EL (cell line): ENCODE data around the gene WBP2NL.
A peak's percentile ranks its signal among the peaks of the same experiment; 100 is the strongest.
"Not testable (repeated sequence)": the region's sequence is repeated elsewhere in the genome, so short reads cannot be mapped to it uniquely, and the experiment has no call there.

Experiments used
- DNase-seq: peaks from one replicate; pipeline ENCODE4 v3.0.0-alpha.2; 2016

WBP2NL gene

DNA sequence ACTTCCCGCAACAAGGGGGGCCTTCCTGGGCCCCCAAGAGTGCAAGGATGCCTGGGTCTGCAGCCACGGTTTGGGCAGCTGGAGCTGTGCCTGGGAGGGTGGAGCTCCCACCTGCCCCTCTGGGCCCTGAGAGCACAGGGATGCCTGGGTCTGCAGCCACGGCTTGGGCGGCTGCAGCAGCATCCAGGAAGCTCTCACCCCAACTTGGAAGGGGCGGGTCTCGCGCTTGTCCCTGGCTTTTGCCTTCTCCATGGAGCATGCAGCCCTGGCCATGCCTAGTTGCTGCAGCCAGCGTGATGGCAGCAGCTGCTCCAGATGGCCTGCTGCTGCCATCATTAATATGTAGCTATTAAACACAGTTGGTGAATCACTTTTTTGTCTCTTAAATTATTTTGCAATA is 36.7 kb downstream of the WBP2NL start:
- no peak for DNase-seq

- DNase-seq: peak; percentile 58
Measured at GRCh38 chr22:42039271-42039670, 40.7 kb downstream of the WBP2NL start.

DNA sequence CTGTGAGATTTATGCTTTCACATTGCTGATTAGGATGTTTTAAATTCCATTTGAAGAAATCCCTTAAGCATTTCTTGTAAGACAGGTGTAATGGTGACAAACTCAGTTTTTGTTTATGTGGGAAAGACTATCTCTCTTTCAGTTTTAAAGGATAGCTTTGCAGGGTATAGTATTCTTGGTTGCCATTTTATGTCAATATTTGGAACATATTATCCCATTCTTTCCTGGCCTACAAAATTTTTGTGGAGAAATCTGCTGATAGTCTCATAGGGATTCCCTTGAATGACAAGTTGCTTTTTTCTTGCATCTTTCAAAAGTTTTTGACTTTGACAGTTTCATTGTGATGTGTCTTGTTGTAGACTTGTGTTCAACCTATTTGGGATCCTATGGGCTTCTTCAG is 43.2 kb downstream of the WBP2NL start:
- DNase-seq: no peak

GRCh38 chr22:42050641-42051180 is 52.1 kb downstream of the WBP2NL start:
- DNase-seq: no peak

DNA sequence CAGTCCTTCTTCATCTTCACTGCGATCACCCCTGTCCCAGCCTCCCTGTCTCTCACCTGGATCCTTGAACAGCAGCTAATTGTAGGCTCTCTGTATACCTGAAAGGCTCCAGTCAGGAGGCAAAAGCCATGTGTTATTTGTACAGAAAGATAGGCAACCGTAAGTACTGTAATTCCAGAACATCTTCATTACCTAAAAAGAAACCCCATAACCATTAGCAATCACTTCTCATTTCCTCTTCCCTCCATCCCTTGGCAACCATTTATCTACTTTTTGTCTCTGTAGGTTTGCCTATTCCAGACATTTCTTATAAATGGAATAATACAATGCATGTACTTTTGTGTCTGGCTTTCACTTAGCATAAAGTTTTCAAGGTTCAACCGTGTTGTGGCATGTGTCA is 54.2 kb downstream of the WBP2NL start:
- no peak for DNase-seq

DNA sequence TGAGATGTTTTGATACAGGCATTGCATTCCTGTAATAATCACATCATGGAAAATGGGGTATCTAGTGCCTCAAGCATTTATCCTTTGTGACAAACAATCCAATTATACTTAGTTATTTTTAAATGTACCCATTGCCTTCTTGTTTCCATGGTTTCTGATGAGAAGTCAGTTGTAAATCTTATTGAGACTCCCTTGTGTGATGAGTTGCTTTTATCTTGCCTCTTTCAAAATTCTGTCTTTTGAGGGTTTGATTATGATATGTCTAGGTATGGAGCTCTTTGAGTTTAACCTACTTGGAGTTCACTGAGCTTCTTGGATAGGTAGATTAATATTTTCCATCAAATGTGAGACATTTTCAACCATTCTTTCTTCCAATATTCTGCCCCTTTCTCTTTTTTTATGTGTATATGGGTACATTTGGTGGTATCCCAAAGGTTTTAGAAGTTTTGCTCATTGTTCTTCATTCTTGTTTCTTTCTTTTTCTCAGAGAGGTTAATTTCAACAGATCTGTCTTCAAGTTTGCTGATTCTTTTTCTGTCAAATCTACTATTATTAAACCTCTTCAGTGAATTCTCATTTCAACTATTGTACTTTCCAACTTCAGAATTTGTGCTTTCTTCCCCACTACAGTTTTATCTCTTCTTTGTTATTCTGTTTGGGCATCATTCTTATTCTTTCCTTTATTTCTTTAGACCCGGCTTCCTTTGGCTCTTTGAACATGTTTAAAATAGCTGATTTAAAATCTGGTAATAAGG is 58.3 kb downstream of the WBP2NL start:
- no peak for DNase-seq

GRCh38 chr22:42060489-42060888 is 61.9 kb downstream of the WBP2NL start:
- no peak for DNase-seq

GRCh38 chr22:42061041-42061440 is 62.5 kb downstream of the WBP2NL start:
- no peak for DNase-seq

GRCh38 chr22:42062506-42063170 is 64.0 kb downstream of the WBP2NL start:
- no peak for DNase-seq

GRCh38 chr22:42064629-42065028 is 66.0 kb downstream of the WBP2NL start:
- no peak for DNase-seq

- DNase-seq: no peak
Measured at GRCh38 chr22:42065438-42066125, 67.0 kb downstream of the WBP2NL start.

DNA sequence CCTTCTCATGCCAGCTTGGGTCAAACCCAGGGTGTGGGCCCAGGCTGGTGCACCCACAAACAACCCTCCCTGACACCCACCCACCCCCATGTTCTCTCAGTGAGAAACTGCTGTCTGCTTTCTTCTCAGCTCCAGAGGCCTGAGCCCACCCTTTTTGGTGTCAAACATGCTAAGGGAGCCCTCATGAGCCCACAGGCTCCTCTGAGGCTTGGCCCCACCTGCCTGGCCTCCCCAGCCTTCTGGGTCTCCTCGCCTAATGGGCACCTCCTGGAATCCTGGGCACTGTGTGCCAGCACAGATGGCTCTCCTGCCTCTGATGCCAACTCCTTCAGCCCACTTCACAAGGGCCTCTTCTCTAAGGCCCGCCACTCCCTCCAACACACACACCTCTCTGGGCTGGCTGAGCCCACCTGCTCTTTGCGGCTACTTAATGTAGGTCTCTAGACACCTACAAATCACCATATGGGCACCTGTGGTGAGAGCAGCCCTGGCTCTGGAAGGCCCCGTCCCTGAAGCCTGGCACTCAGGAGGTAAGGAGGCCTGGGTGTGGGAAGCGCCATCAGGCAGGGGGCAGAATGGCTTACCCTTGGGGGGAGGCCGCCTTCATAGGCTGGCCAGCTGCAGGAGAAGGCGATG is 67.7 kb downstream of the WBP2NL start:
- no peak for DNase-seq

DNA sequence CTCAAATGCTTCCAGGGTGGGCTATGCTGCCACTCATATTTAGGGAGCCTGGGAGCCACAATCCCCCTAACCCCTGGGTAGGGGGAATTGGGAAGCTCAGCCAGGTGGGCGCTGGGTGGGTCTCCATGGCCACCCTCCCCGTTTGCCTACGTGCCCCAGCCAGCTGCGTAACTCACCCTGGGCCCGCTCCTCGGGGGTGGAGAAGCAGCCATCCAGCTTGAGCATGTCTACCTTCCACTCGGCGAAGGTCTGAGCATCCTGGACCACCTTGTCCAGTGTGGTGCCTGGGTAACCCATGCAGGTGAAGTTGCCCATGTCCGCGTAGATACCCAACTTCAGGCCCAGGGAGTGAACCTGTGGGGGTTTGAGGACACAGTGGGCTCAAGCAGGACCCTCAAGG is 68.3 kb downstream of the WBP2NL start:
- no peak for DNase-seq

DNA sequence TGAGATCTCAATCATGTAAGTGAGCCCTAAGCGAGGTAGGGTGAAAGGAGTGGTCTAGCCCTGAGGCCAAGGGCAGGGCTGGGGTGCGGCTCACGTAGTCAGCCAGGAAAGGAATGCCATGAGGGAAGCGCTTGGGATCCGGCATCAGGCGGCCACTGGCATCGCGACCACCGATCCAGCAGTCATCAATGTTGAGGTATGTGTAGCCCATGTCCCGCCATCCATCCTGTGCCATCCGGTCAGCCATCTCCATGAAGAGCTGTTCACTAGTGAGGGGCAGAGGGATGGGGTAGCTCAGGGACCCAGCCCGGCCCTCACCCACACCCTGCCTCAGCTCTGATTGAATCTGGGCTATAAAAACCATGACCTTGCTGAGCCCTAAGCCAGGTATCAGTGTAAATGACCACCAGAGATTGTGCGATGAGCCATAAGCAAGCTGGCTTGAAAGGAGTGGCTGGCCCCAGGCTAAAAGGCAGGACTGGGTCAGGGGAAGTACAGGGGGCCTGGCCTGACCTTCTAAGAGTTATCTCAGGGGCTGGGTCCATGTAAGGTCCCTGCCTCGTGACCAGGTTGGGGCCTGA is 69.2 kb downstream of the WBP2NL start:
- no peak for DNase-seq

GRCh38 chr22:42068291-42068690 is 69.7 kb downstream of the WBP2NL start:
- DNase-seq: no peak

DNA sequence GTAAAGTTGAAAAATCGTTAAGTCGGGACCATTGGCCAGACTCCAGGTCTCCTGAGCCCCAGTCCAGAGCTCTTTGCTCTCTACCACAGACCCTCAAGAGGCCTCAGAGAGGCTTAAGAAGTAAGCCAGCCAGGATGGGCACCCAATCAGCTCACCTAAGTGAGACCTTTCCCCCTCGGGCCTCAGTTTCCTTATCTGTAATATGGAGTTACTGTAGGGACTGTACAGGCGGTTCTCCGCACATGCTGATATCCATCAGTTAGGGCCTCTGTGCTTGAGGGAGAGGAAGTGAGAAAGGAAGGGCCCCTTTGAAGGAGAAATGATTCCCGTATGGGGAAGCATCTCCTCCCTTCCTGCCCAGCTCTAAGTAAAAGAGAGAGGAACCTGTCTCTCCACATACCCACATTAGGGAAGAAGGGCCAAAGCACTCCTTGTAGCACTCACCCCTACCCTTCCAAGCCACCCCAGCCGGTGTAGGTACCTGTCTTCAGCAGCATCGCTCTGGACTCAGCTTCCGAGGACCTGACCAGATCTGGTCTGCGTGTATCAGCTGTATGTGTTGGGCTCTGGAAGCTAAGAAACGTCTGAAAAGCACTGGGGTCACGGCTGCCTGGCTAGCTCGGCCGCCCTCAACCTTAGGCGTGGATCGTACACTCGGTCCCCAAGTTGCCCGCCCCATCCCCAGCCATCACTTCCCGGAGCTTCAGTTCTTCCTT is 71.4 kb downstream of the WBP2NL start:
- peak; percentile 31 for DNase-seq

DNA sequence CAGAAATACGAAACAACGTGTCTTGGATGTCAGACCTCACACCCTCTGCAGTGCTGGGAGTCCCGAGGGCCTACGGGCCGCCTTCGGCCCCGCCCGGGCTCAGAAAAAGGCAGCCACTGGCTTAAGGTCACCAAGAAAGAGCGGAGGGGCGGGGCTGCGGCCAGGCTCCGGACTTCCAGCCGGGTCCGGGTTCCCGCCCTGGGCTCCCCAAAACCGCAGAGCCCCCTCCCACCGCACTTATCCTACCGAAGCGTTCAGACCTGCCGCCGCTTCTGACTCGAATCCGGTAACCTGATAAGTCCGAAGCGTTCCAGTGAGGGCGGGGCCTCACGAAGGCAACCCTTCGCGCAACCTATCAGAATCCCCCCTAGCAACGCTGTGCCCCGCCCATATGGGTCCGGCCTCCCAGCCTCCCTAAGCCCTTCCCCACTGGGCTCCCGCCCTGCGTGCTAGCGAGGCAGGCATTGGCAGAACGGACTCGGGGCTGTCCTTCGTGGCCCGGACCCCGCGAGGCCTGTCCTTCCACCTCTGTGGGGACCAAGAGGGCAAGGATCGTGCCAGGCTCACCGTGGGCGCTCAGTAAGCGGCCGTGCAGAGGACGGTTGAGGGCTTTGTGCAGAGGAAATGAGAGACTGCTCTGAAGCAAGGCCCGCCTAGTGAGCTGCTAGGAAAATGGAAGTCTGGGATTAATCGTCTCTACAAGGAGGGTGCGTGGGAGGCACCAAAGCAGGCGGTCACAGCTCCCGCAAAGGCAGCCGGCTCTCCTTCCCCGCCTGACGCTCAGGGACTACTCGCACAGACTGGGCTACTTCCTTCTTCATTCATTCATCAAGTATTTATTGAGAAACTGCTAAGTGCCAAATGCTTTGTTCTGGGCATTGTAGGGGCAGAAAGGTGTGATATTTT is 72.2 kb downstream of the WBP2NL start, which contains the start of gene NAGA:
Gene NAGA (minus strand): TSS at position 296 of the 906 bp plus-strand sequence. CDS start 515 bp downstream, outside the sequence.
- peak; percentile 99 for DNase-seq

GRCh38 chr22:42071508-42071907 is 72.9 kb downstream of the WBP2NL start:
- DNase-seq: not testable (repeated sequence)

DNA sequence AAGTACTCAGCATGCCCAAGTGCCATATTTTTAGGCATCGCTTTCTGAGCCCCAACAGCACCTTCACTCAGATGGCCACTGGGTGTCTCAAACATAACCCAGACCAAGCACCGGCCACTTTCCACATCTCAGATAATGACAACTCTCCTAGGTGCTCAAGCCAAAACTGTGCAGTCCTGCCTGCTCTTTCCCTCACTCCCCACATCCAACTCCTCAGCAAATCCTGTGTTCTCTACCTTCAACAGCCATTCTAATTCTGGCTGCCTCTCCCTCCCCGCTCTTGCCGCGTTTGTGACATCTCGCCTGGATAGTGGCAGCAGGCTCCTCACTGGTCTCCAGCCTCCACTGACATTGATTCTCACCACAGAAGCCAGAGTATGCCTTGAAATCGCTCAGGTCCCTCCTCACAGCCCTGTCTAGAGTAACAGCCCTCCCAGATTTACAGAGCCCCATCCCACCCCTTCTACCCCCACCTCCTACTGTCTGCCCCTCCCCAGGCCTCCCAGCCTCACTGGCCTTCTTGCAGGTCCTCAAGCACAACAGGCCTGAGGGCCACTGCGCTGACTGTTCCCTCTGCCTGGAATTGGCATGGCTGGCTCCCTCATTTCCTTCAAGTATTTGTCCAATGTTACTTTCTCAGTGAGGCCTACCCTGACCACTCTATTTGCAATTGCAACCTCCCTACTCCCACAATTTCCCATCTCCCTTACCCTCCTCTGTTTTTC is 74.2 kb downstream of the WBP2NL start:
- no peak for DNase-seq

GRCh38 chr22:42073621-42074041 is 75.0 kb downstream of the WBP2NL start:
- no peak for DNase-seq
